D721Med (cell line): ENCODE measurements around the gene KNDC1.

Experiments used
- DNase-seq: peaks from one replicate; pipeline ENCODE4 v3.0.0; 2011; ENCODE audit warnings: low spot score; ENCODE audit not compliant: insufficient read length
- FAIRE-seq: peaks from 2 replicates; lab custom pipeline; 2011; peaks lifted over from hg19 to GRCh38; lab: Jason Lieb, UNC
- TF ChIP-seq, protein P1 (sequence below): IDR thresholded peaks from 2 replicates; pipeline ENCODE4 v1.5.1; 2012; ENCODE audit warnings: mild to moderate bottlenecking, control low read depth; ENCODE audit not compliant: insufficient read depth; ENCODE audit errors: missing control alignments

Gene KNDC1

GRCh38 chr10:133235265-133235855, 75.3 kb downstream of the KNDC1 start:
- no peak for DNase-seq

GRCh38 chr10:133235932-133236331, 75.9 kb downstream of the KNDC1 start:
- TF ChIP-seq, protein P1, sequence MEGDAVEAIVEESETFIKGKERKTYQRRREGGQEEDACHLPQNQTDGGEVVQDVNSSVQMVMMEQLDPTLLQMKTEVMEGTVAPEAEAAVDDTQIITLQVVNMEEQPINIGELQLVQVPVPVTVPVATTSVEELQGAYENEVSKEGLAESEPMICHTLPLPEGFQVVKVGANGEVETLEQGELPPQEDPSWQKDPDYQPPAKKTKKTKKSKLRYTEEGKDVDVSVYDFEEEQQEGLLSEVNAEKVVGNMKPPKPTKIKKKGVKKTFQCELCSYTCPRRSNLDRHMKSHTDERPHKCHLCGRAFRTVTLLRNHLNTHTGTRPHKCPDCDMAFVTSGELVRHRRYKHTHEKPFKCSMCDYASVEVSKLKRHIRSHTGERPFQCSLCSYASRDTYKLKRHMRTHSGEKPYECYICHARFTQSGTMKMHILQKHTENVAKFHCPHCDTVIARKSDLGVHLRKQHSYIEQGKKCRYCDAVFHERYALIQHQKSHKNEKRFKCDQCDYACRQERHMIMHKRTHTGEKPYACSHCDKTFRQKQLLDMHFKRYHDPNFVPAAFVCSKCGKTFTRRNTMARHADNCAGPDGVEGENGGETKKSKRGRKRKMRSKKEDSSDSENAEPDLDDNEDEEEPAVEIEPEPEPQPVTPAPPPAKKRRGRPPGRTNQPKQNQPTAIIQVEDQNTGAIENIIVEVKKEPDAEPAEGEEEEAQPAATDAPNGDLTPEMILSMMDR = no peak
- FAIRE-seq (no peak), DNase-seq (no peak)

More at GRCh38 chr10:133235265-133235855, 75.3 kb downstream of the KNDC1 start:
- FAIRE-seq = no peak
- TF ChIP-seq, protein P1 = no peak

- no peak for DNase-seq
- no peak for FAIRE-seq
- TF ChIP-seq, protein P1 = no peak
These were observed 76.6 kb downstream of the KNDC1 start for GRCh38 chr10:133236401-133237240.

DNA sequence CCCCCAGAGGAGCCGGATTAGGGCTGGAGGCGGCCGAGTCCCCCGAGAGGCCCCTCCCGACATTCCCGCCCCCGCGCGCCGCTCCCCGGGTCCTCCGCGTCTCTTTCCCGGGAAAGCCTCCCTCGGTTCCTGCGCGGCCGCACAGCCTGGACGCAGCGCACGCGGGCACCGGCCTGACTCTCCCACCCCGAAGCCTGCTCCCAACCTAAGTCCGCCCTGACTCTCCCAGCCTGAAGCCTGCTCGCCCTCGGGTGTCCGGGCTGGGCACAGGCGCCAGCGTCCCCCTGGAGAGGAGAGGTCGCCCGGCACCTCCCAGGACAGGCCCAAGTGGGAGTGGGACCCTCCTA, 77.2 kb downstream of the KNDC1 start:
- FAIRE-seq = no peak
- DNase-seq = no peak
- TF ChIP-seq, protein P1 = no peak

DNA sequence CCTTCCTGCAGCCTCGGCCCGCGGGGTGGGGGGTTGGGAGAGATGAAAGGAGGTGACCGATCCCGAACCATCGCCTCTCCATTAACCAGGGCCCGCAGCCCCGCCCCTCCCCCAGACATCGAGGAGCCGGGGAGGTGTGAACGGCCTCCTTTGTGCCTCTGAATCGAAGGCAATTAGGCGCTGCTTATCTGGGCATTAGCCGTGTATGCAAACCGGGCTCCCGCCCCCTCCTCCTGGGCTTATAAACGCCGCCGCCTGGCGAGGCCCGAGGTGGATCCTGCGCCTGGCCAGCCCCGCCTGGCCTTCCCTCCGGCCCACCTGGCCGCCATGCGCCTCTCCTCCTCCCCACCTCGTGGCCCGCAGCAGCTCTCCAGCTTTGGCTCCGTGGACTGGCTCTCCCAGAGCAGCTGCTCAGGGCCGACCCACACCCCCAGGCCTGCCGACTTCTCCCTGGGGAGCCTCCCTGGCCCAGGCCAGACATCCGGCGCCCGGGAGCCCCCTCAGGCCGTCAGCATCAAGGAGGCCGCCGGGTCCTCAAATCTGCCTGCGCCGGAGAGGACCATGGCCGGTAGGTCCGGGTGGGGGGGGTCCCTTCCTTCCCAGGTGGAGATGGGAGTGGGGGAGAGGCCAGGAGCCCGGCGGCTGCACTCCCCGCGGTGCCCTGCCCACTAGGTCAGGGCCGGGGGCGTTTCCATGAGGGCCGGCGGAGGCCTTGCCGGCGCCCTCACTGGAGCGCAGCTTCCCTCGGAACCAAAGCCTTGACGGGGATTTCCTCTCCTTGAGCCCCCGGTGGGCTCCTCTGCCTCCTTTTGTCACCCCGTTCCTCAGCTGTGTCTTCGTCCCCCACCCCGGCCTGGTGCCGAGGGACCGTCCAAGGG, 77.8 kb downstream of the KNDC1 start, which contains the start of gene VENTX:
Gene VENTX, plus strand, starts transcription at position 268 of the 878 bp plus-strand sequence. Its CDS starts 60 bp downstream, at position 328.
- TF ChIP-seq, protein P1 = no peak
- DNase-seq = no peak
- no peak for FAIRE-seq

GRCh38 chr10:133238466-133238804, 78.4 kb downstream of the KNDC1 start:
- TF ChIP-seq, protein P1 = no peak
- DNase-seq = no peak
- FAIRE-seq = no peak
